Peyer's patch (tissue), 4 donors: ENCODE results near the gene RBM44. TPM values are rescaled to one million over a fixed set of nuclear protein-coding genes. Genes with fewer than 3 reads are reported as not detected.

Source experiments
- DNase-seq, 3 donors: peaks; one replicate each; pipeline ENCODE4 v3.0.0-alpha.2; 2017 to 2019
- H3K27ac ChIP-seq, 4 donors: fragments of 200-600 bp; sonication (generic); one replicate each; pipeline ENCODE4 v1.5.1; 2016 to 2019
- H3K27me3 ChIP-seq, 2 donors: fragments of 200-600 bp; sonication (generic); one replicate each; pipeline ENCODE4 v1.5.1; 2019
- H3K36me3 ChIP-seq, 3 donors: fragments of 200-600 bp; sonication (generic); one replicate each; pipeline ENCODE4 v1.5.1; 2016 to 2019
- H3K4me1 ChIP-seq, 4 donors: fragments of 200-600 bp; sonication (generic); one replicate each; pipeline ENCODE4 v1.5.1; 2016 to 2019
- H3K4me3 ChIP-seq, 4 donors: fragments of 200-600 bp; sonication (generic); 1 replicate in 3 of 4; 2 replicates in 1 of 4; pipeline ENCODE4 v1.5.1; 2016 to 2019; ENCODE audit warnings: mild to moderate bottlenecking in 1 of 4
- H3K9me3 ChIP-seq, 4 donors: fragments of 200-600 bp; sonication (generic); one replicate each; pipeline ENCODE4 v1.5.1; 2016 to 2019; ENCODE audit warnings: mild to moderate bottlenecking in 1 of 4
- CTCF ChIP-seq, 6 experiments: fragments of 450-650 bp in 4 of 6; fragments of 200-600 bp in 2 of 6; sonication (generic) in 1 of 6; IDR thresholded peaks; one replicate each; pipeline ENCODE4 v1.5.1; 2017 to 2019; ENCODE audit warnings: antibody characterized with exemption in 6 of 6, mild to moderate bottlenecking in 3 of 6, moderate library complexity in 1 of 6
- POLR2A ChIP-seq, 2 donors: fragments of 450-650 bp; IDR thresholded peaks; one replicate each; pipeline ENCODE4 v1.5.1; 2017; ENCODE audit warnings: antibody characterized with exemption in 2 of 2, mild to moderate bottlenecking in 2 of 2, moderate library complexity in 2 of 2
- total RNA-seq, 4 donors: library from RNA; depleted of rRNA; stranded (reverse); fragments of >200 nt; gene quantifications; one replicate each; pipeline ENCODE4 v1.1.0, GENCODE V29; 2016

The RBM44 gene
- total RNA-seq, 4 donors from 2014 or later = 0.38 to 2.5 (median 1.4) TPM

GRCh38 chr2:237863689-237864443, 65.3 kb downstream of the RBM44 start:
- peaks cover 0 to 72% (median 0%) of the 10 kb centered on the region in 4 donors for H3K4me1 ChIP-seq
- peak in 1 of 3 donors; percentile 45 for DNase-seq
- no peak overlapping the region for H3K4me3 ChIP-seq

GRCh38 chr2:237864444-237864931, 65.9 kb downstream of the RBM44 start:
- Histone ChIP-seq H3K27me3 (no peaks in the 10 kb centered on the region), H3K9me3 (no peaks in the 10 kb centered on the region), H3K4me1 (peaks cover 0 to 68% (median 0%) of the 10 kb centered on the region in 4 donors), H3K27ac (peak overlapping the region in 2 of 4 donors; percentile 57 to 85), H3K36me3 (no peaks in the 10 kb centered on the region), H3K4me3 (no peak overlapping the region)
- DNase-seq = peak in 2 of 3 donors; percentile 45 to 54
- no peak for TF ChIP-seq POLR2A (IDR thresholded peaks at IDR 0.05)
- TF ChIP-seq CTCF (IDR thresholded peaks at IDR 0.05) = no peak

More at GRCh38 chr2:237863689-237864443, 65.3 kb downstream of the RBM44 start:
- Histone ChIP-seq H3K36me3 (no peaks in the 10 kb centered on the region), H3K27ac (peak overlapping the region in 2 of 4 donors; percentile 57 to 85), H3K27me3 (no peaks in the 10 kb centered on the region), H3K9me3 (no peaks in the 10 kb centered on the region)
- TF ChIP-seq CTCF (IDR thresholded peaks at IDR 0.05) (no peak), POLR2A (IDR thresholded peaks at IDR 0.05) (no peak)

- Histone ChIP-seq H3K4me3 (no peak overlapping the region), H3K4me1 (peaks cover 0 to 62% (median 0%) of the 10 kb centered on the region in 4 donors), H3K9me3 (no peaks in the 10 kb centered on the region), H3K36me3 (no peaks in the 10 kb centered on the region), H3K27ac (peak overlapping the region in 2 of 4 donors; percentile 57 to 85), H3K27me3 (no peaks in the 10 kb centered on the region)
- TF ChIP-seq POLR2A (IDR thresholded peaks at IDR 0.05) (no peak), CTCF (IDR thresholded peaks at IDR 0.05) (no peak)
- DNase-seq = peak in 1 of 3 donors; percentile 53
Measured at GRCh38 chr2:237864940-237865622, 66.5 kb downstream of the RBM44 start.

GRCh38 chr2:237865623-237866041, 67.1 kb downstream of the RBM44 start:
- no peak overlapping the region for H3K4me3 ChIP-seq
- no peak for TF ChIP-seq POLR2A (IDR thresholded peaks at IDR 0.05)
- TF ChIP-seq CTCF (IDR thresholded peaks at IDR 0.05) = no peak
- H3K9me3 ChIP-seq = no peaks in the 10 kb centered on the region
- H3K27me3 ChIP-seq = no peaks in the 10 kb centered on the region
- peaks cover 0 to 56% (median 0%) of the 10 kb centered on the region in 4 donors for H3K4me1 ChIP-seq
- peak in 1 of 3 donors; percentile 33 for DNase-seq
- H3K36me3 ChIP-seq = no peaks in the 10 kb centered on the region
- peak overlapping the region in 2 of 4 donors; percentile 2 to 85 for H3K27ac ChIP-seq

- no peaks in the 10 kb centered on the region for H3K27me3 ChIP-seq
- DNase-seq = peak in 1 of 3 donors; percentile 48
- H3K27ac ChIP-seq = peak overlapping the region in 2 of 4 donors; percentile 2 to 85
- no peak for TF ChIP-seq CTCF (IDR thresholded peaks at IDR 0.05)
- TF ChIP-seq POLR2A (IDR thresholded peaks at IDR 0.05) = no peak
- H3K36me3 ChIP-seq = no peaks in the 10 kb centered on the region
- no peak overlapping the region for H3K4me3 ChIP-seq
- peaks cover 0 to 54% (median 0%) of the 10 kb centered on the region in 4 donors for H3K4me1 ChIP-seq
- no peaks in the 10 kb centered on the region for H3K9me3 ChIP-seq
Measured at GRCh38 chr2:237866101-237866621, 67.6 kb downstream of the RBM44 start.
